ENCODE results near the gene GPR150. TPM values are rescaled to one million over a fixed set of nuclear protein-coding genes. Genes with fewer than 3 reads are reported as not detected.
A peak's percentile ranks its signal among the peaks of the same experiment; 100 is the strongest.

The GPR150 gene
- total RNA-seq, 6 experiments from 2014 or later = 0.11 to 0.31 (median 0.17) TPM; not detected in 2

- DNase-seq (no peak), ATAC-seq (no peak)
- H3K27ac ChIP-seq = no peak overlapping the region
- WGBS (ENCODE audit: insufficient coverage, low coverage, low lambda C conversion rate, missing lambda C conversion rate) = 92% methylated on average over 1 of the region's 1 CpG
- TF ChIP-seq, protein P1, sequence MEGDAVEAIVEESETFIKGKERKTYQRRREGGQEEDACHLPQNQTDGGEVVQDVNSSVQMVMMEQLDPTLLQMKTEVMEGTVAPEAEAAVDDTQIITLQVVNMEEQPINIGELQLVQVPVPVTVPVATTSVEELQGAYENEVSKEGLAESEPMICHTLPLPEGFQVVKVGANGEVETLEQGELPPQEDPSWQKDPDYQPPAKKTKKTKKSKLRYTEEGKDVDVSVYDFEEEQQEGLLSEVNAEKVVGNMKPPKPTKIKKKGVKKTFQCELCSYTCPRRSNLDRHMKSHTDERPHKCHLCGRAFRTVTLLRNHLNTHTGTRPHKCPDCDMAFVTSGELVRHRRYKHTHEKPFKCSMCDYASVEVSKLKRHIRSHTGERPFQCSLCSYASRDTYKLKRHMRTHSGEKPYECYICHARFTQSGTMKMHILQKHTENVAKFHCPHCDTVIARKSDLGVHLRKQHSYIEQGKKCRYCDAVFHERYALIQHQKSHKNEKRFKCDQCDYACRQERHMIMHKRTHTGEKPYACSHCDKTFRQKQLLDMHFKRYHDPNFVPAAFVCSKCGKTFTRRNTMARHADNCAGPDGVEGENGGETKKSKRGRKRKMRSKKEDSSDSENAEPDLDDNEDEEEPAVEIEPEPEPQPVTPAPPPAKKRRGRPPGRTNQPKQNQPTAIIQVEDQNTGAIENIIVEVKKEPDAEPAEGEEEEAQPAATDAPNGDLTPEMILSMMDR (IDR thresholded peaks at IDR 0.05) = no peak
- TF ChIP-seq POLR2A (IDR thresholded peaks at IDR 0.05) = no peak
- no peaks in the 10 kb centered on the region for H3K36me3 ChIP-seq
- no peaks in the 10 kb centered on the region for H3K4me1 ChIP-seq
- intact Hi-C loops (cut with DNase I) = no loop called here
- H3K9me3 ChIP-seq = no peaks in the 10 kb centered on the region
- no peak overlapping the region for H3K4me3 ChIP-seq
- no peaks in the 10 kb centered on the region for H3K27me3 ChIP-seq
Measured at GRCh38 chr5:95590880-95591279, 29.0 kb upstream of the GPR150 start.

GRCh38 chr5:95591490-95591901, 28.4 kb upstream of the GPR150 start:
- intact Hi-C loops (cut with DNase I) = no loop called here
- ATAC-seq (no peak), DNase-seq (no peak)
- 92% methylated on average over 5 of the region's 5 CpGs for WGBS (ENCODE audit: insufficient coverage, low coverage, low lambda C conversion rate, missing lambda C conversion rate)
- H3K9me3 ChIP-seq = no peaks in the 10 kb centered on the region
- H3K27ac ChIP-seq = no peak overlapping the region
- H3K36me3 ChIP-seq = no peaks in the 10 kb centered on the region
- no peaks in the 10 kb centered on the region for H3K4me1 ChIP-seq
- H3K27me3 ChIP-seq = no peaks in the 10 kb centered on the region
- H3K4me3 ChIP-seq = no peak overlapping the region
- TF ChIP-seq, protein P1 (IDR thresholded peaks at IDR 0.05) = no peak
- TF ChIP-seq POLR2A (IDR thresholded peaks at IDR 0.05) = no peak

DNA sequence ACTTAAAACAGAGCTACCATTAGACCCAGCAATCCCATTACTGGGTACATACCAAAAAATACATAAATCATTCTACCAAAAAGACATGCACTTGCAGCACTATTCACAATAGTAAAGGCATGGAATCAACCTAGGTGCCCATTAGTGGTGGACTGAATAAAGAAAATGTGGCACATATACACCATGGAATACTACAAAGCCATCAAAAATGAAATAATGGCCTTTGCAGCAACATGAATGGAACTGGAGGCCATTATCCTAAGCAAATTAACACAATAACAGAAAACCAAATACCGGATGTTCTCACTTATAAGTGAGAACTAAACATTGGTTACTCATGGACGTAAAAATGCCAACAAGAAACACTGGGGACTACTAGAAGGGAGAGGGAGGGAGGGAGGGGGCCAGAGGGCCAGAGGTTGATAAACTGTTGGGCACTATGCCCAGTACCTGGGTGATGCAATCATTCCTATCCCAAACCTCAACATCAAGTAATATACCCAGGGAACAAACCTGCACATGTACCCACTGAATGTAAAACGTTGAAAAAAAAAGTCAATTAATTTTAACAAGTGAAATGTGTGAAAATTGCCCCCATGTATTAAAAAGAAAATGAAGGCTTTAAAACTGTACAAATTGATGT, 24.5 kb upstream of the GPR150 start:
- Histone ChIP-seq H3K4me3 (no peak overlapping the region), H3K27me3 (no peaks in the 10 kb centered on the region), H3K36me3 (no peaks in the 10 kb centered on the region), H3K27ac (no peak overlapping the region), H3K4me1 (no peaks in the 10 kb centered on the region), H3K9me3 (no peaks in the 10 kb centered on the region)
- TF ChIP-seq, protein P1 (IDR thresholded peaks at IDR 0.05) = no peak
- TF ChIP-seq POLR2A (IDR thresholded peaks at IDR 0.05) = no peak
- WGBS (ENCODE audit: insufficient coverage, low coverage, low lambda C conversion rate, missing lambda C conversion rate) = 48% methylated on average over 3 of the region's 3 CpGs
- ATAC-seq = peak; percentile 90 to 98 (median 93)
- peak in 2 of 3 donors; percentile 35 to 78 for DNase-seq
- intact Hi-C loops (cut with DNase I) = no loop called here

GRCh38 chr5:95599252-95599651, 20.6 kb upstream of the GPR150 start:
- Histone ChIP-seq H3K4me3 (no peak overlapping the region), H3K4me1 (no peaks in the 10 kb centered on the region), H3K9me3 (no peaks in the 10 kb centered on the region), H3K36me3 (no peaks in the 10 kb centered on the region), H3K27ac (no peak overlapping the region), H3K27me3 (no peaks in the 10 kb centered on the region)
- TF ChIP-seq, protein P1 (IDR thresholded peaks at IDR 0.05) = no peak
- TF ChIP-seq POLR2A (IDR thresholded peaks at IDR 0.05) = no peak
- WGBS (ENCODE audit: insufficient coverage, low coverage, low lambda C conversion rate, missing lambda C conversion rate) = 100% methylated on average over 1 of the region's 1 CpG
- intact Hi-C loops (cut with DNase I) = no loop called here
- no peak for ATAC-seq
- no peak for DNase-seq
